ENCODE data around the gene PLEKHA4.
"Not testable (repeated sequence)": the region's sequence is repeated elsewhere in the genome, so short reads cannot be mapped to it uniquely, and the experiment has no call there.

PLEKHA4 gene

DNA sequence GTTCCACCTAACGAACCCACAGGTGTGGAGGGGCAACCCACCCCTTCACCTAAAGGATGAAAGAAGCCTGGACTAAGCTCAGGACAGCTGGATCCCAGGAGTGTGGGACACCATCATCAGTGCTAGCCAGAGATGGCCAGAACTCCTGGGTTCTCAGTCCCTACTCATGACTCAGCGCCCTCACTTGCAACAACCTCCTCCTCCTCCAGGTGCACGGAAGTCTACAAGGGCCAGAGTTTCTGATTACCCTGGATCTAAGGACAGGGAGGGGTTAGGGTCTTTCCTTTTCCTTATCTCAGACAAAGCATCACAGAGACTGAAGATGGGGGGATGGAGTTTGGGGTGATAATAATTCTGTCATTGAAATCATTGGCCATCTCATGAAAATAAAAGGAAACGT, 22.1 kb upstream of the PLEKHA4 start:
- H3K4me1 ChIP-seq, result peaks cover 28% of the 10 kb centered on the region
- no peak overlapping the region for H3K27ac ChIP-seq
- no peaks in the 10 kb centered on the region for H4K20me1 ChIP-seq
- no peaks in the 10 kb centered on the region for H3K36me3 ChIP-seq
- H3K4me2 ChIP-seq, result no peak overlapping the region
- no peak overlapping the region for H3K4me3 ChIP-seq
- no peak overlapping the region for H3K9ac ChIP-seq
- no peaks in the 10 kb centered on the region for H3K9me3 ChIP-seq
- peaks cover 13% of the 10 kb centered on the region for H3K27me3 ChIP-seq
- TF ChIP-seq Cebpa-rat (IDR thresholded peaks at IDR 0.05), result no peak

DNA sequence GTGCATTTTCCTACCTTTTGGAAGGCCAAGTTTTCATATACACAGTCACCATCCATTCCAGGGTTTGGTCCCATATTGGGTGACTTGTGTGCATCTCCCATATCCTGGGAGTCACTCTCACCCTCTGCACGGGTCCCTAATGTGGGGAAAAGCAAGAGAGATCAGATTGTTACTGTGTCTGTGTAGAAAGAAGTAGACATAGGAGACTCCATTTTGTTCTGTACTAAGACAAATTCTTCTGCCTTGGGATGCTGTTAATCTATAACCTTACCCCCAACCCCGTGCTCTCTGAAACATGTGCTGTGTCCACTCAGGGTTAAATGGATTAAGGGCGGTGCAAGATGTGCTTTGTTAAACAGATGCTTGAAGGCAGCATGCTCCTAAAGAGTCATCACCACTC, 21.1 kb upstream of the PLEKHA4 start:
- not testable (repeated sequence) for H3K9me3 ChIP-seq, H3K27me3 ChIP-seq, H3K36me3 ChIP-seq, H3K27ac ChIP-seq, H3K4me3 ChIP-seq, H3K9ac ChIP-seq, H4K20me1 ChIP-seq, H3K4me2 ChIP-seq
- peaks cover 22% of the 10 kb centered on the region for H3K4me1 ChIP-seq

DNA sequence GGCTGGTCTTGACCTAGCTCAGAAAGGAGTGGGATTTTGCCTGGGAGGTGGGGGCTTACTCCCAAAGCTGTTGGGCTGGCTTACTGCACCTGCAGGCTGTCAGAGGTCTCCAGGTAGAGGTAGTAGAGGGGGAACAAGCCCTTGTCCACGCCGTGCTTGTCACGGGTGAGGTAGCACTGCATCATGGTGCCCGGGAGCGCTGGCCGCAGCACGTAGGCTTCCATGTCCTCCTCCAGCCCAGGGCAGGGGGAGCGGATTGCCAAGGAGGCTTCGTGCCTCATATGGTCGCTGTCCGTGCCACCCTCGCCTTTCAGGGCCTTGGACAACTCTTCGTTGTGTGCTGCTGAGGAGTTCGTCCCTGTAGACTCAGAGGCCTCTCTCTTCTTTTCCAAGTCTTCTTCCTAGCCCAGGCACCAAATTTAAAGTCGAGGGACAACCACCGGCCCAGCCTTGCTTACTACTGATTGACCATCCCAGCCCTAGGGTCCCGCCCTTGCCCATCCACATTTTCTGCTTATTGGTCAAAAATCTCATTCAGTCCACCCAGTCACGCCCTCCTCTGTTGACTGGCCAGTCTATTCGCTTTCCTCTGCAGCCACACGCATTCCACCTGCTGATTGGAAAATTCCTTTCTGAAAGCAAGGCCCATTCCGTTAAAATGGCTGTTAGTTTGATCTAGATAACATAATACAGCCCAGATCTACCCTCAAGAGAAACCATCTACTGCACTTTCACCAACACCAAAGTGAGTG, 19.6 kb upstream of the PLEKHA4 start:
- no peak overlapping the region for H3K4me2 ChIP-seq
- no peaks in the 10 kb centered on the region for H3K36me3 ChIP-seq
- no peak overlapping the region for H3K4me3 ChIP-seq
- peaks cover 22% of the 10 kb centered on the region for H3K4me1 ChIP-seq
- no peaks in the 10 kb centered on the region for H3K27me3 ChIP-seq
- no peaks in the 10 kb centered on the region for H4K20me1 ChIP-seq
- no peak overlapping the region for H3K9ac ChIP-seq
- peaks cover 7% of the 10 kb centered on the region; the same call in 1 of the 2 replicates for H3K9me3 ChIP-seq
- H3K27ac ChIP-seq, result no peak overlapping the region
- TF ChIP-seq Cebpa-rat (IDR thresholded peaks at IDR 0.05), result no peak

DNA sequence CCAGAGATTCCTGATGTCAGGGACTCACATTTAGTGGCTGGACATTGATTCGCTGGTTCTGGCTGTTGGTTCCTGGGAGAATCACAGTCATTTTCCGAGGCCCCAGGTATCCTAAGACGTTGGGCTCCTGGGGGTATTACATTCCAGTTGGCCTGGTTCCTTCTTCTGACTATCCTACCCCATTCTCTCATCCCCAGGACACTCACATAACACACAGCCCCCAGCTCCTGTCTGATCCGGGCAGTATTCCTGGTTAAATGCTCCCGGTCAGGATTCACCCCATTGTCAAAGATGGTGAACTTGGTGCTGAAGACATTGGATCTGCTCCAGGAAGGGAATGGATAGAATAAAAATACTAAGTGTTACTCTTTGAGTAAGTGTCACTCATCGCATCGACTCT, 15.3 kb upstream of the PLEKHA4 start:
- no peak for TF ChIP-seq Cebpa-rat (IDR thresholded peaks at IDR 0.05)
- Histone ChIP-seq H3K4me1 (peaks cover 11% of the 10 kb centered on the region), H3K27me3 (no peaks in the 10 kb centered on the region), H3K9me3 (peaks cover 20% of the 10 kb centered on the region), H4K20me1 (no peaks in the 10 kb centered on the region), H3K36me3 (peaks cover 12% of the 10 kb centered on the region; the same call in 1 of the 2 replicates), H3K27ac (no peak overlapping the region), H3K9ac (no peak overlapping the region), H3K4me3 (no peak overlapping the region), H3K4me2 (no peak overlapping the region)

DNA sequence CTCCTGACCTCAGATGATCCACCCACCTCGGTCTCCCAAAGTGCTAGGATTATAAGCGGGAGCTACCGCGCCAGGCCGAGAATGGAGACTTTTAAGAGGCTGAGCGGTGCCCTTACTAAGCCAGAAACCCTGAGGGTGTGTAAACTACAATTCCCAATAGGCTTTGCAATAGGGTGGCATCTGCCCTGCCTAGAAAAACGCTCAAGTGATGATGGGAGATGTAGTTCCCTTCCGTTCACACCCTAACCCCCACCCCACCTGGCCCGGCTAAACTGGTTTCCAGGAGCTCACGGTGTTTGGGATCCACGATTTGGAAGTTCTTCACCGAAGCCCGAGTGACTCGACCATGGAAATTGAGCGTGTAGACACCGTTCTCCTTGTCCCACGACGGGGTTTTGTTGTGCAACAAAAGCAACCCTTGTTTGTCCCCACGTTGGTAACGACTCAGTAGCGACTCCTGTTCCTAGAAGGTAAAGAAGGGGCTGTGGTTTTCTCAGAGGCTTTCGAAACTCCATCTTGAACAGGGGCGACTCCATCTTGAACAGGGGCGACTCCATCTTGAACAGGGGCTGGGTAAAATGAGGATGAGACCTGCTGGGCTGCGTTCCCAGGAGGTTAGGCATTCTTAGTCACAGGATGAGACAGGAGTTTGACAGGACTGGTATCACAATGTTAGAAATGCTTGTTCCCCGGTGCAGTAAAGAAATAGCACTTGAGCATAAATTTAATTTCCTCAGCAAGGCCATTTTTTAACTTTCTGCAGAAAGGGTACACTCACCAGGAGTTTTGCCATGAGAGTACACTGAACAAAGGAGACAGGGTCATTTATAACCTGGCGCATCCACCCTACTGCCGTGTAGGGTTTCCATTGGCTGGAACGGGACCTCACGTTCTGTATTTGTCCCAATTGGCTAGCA, 13.6 kb upstream of the PLEKHA4 start:
- H3K4me3 ChIP-seq, result no peak overlapping the region
- no peak overlapping the region for H3K4me2 ChIP-seq

DNA sequence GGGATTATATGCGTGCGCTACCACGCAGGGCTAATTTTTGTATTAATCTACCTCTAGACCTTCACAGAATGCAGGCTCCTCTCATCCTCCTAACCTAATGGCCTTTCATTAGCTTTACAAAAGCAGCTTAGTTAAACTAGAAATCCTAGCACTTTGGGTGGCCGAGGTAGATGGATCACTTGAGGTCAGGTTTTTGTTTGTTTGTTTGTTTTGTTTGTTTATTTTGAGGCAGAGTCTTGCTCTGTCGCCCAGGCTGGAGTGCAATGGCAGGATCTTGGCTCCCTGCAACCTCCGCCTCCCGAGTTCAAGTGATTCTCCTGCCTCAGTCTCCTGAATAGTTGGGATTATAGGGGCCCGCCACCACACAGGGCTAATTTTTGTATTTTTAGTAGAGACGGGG, 11.3 kb upstream of the PLEKHA4 start:
- peaks cover 24% of the 10 kb centered on the region for H3K9me3 ChIP-seq
- not testable (repeated sequence) for H3K4me2 ChIP-seq, H3K4me3 ChIP-seq, H3K27me3 ChIP-seq, H3K9ac ChIP-seq, H3K27ac ChIP-seq
- H3K36me3 ChIP-seq, result peaks cover 33% of the 10 kb centered on the region
- H3K4me1 ChIP-seq, result peaks cover 33% of the 10 kb centered on the region
- peaks cover 16% of the 10 kb centered on the region for H4K20me1 ChIP-seq

More for the DNA sequence above, 13.6 kb upstream of the PLEKHA4 start:
- Histone ChIP-seq H3K27me3 (no peaks in the 10 kb centered on the region), H3K27ac (no peak overlapping the region), H4K20me1 (no peaks in the 10 kb centered on the region), H3K9ac (no peak overlapping the region), H3K9me3 (peaks cover 24% of the 10 kb centered on the region), H3K4me1 (peaks cover 24% of the 10 kb centered on the region), H3K36me3 (peaks cover 27% of the 10 kb centered on the region)
- TF ChIP-seq Cebpa-rat (IDR thresholded peaks at IDR 0.05), result no peak

DNA sequence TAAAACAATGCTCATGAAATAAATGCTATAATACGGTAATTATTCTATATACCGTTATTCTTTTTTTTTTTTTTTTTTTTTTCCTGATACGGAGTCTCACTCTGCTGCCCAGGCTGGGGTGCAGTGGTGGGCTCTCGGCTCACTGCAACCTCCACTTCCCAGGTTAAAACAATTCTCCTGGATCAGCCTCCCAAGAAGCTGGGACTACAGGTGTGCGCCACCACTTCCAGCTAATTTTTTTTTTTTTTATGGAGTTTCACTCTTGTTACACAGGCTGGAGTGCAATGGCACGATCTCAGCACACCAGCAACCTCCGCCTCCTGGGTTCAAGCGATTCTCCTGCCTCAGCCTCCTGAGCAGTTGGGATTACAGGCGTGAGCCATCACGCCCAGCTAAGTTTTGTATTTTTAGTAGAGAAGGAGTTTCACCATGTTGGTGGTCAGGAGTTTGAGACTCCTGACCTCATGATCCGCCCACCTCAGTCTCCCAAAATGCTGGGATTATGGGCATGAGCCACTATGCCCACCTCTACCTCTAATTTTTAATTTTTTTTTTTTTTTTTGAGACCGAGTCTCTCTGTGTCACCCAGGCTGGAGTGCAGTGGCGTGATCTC, 10.7 kb upstream of the PLEKHA4 start:
- peaks cover 22% of the 10 kb centered on the region for H4K20me1 ChIP-seq
- H3K4me1 ChIP-seq, result peaks cover 39% of the 10 kb centered on the region
- no peaks in the 10 kb centered on the region for H3K27me3 ChIP-seq
- no peak overlapping the region for H3K9ac ChIP-seq
- H3K4me2 ChIP-seq, result no peak overlapping the region
- no peak overlapping the region for H3K27ac ChIP-seq
- H3K9me3 ChIP-seq, result peaks cover 24% of the 10 kb centered on the region
- no peak for TF ChIP-seq Cebpa-rat (IDR thresholded peaks at IDR 0.05)
- H3K4me3 ChIP-seq, result no peak overlapping the region
- peaks cover 39% of the 10 kb centered on the region for H3K36me3 ChIP-seq

DNA sequence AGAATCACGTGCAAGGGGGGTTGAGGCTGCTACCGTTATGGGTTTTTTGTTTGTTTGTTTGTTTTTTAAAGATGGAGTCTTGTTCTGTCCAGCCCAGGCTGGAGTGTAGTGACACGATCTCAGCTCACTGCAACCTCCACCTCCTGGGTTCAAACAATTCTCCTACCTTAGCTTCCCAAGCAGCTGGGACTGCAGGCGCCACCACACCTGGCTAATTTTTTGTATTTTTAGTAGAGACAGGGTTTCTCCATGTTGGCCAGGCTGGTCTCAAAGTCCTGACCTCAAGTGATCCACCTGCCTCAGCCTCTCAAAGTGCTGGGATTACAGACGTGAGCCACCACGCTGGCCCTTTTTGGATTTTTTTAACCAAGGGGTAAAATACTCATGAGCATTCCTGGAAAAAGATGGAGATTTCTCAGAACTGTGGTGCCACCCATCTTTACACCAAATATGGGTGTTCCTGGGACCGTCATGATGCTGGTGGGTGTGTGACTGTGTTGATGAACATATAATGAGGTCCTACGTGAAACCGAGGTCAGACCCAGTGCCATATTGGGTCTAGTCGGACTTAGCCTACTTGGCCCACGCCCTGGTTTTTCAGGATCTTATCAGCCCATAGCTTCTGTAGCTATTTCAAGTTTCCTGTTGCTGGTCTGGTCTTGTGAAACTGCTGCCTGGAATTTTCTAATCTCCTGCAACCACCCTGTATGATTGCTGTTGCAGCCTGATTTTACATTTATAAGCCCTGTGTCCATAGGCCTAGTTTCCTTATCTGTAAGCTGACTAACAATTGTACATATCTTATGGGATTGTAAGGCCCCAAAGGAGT, 10.0 kb upstream of the PLEKHA4 start:
- Histone ChIP-seq H4K20me1 (peaks cover 29% of the 10 kb centered on the region), H3K4me2 (peak overlapping the region; percentile 100), H3K4me1 (peaks cover 46% of the 10 kb centered on the region), H3K9me3 (peaks cover 21% of the 10 kb centered on the region), H3K4me3 (no peak overlapping the region), H3K36me3 (peaks cover 46% of the 10 kb centered on the region), H3K27me3 (no peaks in the 10 kb centered on the region), H3K27ac (peak overlapping the region; percentile 97), H3K9ac (no peak overlapping the region)
- no peak for TF ChIP-seq Cebpa-rat (IDR thresholded peaks at IDR 0.05)

DNA sequence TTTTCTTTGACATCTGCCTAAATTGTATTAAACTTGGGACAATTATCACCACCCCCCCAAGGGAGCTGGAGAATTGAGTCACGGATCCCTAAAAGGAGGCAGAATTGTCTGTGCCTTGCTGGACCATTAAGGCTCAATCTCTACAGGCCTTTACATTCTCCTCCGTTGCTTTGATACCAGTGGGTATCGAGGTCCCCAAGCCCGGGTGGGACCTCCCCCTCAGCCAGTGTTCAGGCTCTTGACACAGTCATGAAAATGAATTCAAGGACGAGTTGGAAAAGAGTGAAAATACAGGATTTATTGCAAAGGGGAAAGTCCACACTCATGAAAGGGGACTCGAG, 9.4 kb upstream of the PLEKHA4 start:
- Histone ChIP-seq H3K4me2 (peak overlapping the region; percentile 100), H3K4me1 (peaks cover 51% of the 10 kb centered on the region), H4K20me1 (peaks cover 35% of the 10 kb centered on the region), H3K36me3 (peaks cover 49% of the 10 kb centered on the region), H3K27me3 (no peaks in the 10 kb centered on the region), H3K4me3 (no peak overlapping the region), H3K9ac (no peak overlapping the region), H3K27ac (peak overlapping the region; percentile 97), H3K9me3 (peaks cover 15% of the 10 kb centered on the region)
- TF ChIP-seq Cebpa-rat (IDR thresholded peaks at IDR 0.05), result no peak

DNA sequence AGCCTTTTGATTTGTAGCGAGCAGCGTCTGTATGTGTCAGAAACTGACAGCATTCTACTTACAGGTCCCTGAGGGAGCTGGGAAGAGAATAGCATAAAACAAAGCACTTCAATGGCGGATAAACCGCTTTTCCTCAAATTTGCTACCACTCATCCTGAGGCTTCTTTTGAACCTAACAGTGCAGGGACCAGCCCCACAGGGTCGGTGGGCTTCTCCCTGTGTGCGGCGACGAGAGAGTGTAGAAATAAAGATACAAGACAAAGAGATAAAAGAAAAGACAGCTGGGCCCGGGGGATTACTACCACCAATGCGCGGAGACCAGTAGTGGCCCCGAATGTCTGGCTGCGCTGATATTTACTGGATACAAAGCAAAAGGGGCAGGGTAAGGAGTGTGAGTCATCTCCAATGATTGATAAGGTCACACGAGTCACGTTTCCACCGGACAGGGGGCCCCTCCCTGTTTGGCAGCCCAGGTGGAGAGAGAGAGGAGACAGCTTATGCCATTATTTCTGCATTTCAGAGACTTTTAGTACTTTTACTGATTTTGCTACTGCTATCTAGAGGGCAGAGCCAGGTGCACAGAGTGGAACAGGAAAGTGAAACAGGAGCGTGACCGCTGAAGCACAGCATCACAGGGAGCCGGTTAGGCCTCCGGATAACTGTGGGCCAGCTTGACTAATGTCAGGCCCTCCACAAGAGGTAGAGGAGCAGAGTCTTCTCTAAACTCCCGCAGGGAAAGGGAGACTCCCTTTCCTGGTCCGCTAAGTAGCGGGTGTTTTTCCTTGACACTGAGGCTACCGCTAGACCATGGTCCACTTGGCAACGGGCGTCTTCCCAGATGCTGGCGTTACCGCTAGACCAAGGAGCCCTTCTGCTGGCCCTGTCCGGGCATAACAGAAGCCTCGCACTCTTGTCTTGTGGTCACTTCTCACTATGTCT, 7.9 kb upstream of the PLEKHA4 start:
- peak overlapping the region; percentile 100 for H3K4me2 ChIP-seq
- H3K4me3 ChIP-seq, result peak overlapping the region; percentile 96
- peaks cover 58% of the 10 kb centered on the region for H3K4me1 ChIP-seq
- peak overlapping the region; percentile 99 for H3K9ac ChIP-seq
- H3K27me3 ChIP-seq, H3K9me3 ChIP-seq: not testable (repeated sequence)
- H3K36me3 ChIP-seq, result peaks cover 49% of the 10 kb centered on the region
- peaks cover 40% of the 10 kb centered on the region for H4K20me1 ChIP-seq
- H3K27ac ChIP-seq, result peak overlapping the region; percentile 97
